ENCODE measurements around the gene MRPL12.

- TF ChIP-seq CTCF (IDR thresholded peaks at IDR 0.05) (no peak), ZBTB21 (CRISPR knock-in tag; IDR thresholded peaks at IDR 0.05; ENCODE audit: borderline replicate concordance) (no peak), ZSCAN18 (CRISPR knock-in tag; IDR thresholded peaks at IDR 0.05) (no peak), TCF7 (CRISPR knock-in tag; IDR thresholded peaks at IDR 0.05; ENCODE audit: low read depth) (no peak), NR3C1 (CRISPR knock-in tag; conservative IDR thresholded peaks at IDR 0.05; ENCODE audit: low read depth) (no peak), CDX4 (CRISPR knock-in tag; IDR thresholded peaks at IDR 0.05; ENCODE audit: borderline replicate concordance) (no peak), FOXP4 (CRISPR knock-in tag; IDR thresholded peaks at IDR 0.05) (no peak), SP1 (CRISPR knock-in tag; conservative IDR thresholded peaks at IDR 0.05) (no peak), ELF4 (CRISPR knock-in tag; IDR thresholded peaks at IDR 0.05; ENCODE audit: low read depth) (no peak), GABPB1 (CRISPR knock-in tag; IDR thresholded peaks at IDR 0.05) (no peak), ZNF425 (CRISPR knock-in tag; conservative IDR thresholded peaks at IDR 0.05) (no peak), STAT6 (CRISPR knock-in tag; conservative IDR thresholded peaks at IDR 0.05; ENCODE audit: low read depth) (no peak), SMAD3 (CRISPR knock-in tag; IDR thresholded peaks at IDR 0.05; ENCODE audit: borderline replicate concordance) (no peak), JUN (CRISPR knock-in tag; IDR thresholded peaks at IDR 0.05) (no peak)
Observed at GRCh38 chr17:81701288-81702071, 1.7 kb upstream of the MRPL12 start.

Measured in WTC11 (cell line).